ENCODE measurements around the gene TENT4A. TPM values are rescaled to one million over a fixed set of nuclear protein-coding genes. Genes with fewer than 3 reads are reported as not detected.
A peak's percentile ranks its signal among the peaks of the same experiment; 100 is the strongest.

The TENT4A gene
- total and polyA plus RNA-seq, 2 of the 13 experiments (the other 11 are each of a cell fraction or from before 2014, with no cell fraction given), result 6.3 to 13.3 TPM

DNA sequence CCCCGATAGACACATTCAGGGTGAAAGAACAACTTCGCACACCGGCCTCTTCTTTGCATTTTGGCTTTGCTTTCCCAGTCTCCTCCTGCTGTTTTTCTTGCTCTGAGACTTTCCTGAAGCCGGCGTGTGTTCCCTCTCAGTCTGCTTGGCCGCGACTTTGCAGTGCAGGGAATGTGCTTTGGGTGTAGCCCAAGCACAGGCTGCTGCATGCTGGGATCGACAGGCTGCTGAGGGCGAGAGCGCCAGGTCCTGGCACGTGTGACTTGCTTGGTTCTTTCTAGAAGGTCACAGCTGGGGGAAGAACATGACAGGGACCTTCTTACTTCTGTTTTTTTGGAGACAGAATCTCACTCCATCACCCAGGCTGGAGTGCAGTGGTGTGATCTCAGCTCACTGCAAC lies 40.6 kb downstream of the TENT4A start (continued):
- no peak for TF ChIP-seq HNF4G (IDR thresholded peaks at IDR 0.05; ENCODE audit: borderline replicate concordance, low read depth, low read length)
- TF ChIP-seq HNF4G (CRISPR knock-in tag; IDR thresholded peaks at IDR 0.05; ENCODE audit: borderline replicate concordance, low read depth), result no peak

DNA sequence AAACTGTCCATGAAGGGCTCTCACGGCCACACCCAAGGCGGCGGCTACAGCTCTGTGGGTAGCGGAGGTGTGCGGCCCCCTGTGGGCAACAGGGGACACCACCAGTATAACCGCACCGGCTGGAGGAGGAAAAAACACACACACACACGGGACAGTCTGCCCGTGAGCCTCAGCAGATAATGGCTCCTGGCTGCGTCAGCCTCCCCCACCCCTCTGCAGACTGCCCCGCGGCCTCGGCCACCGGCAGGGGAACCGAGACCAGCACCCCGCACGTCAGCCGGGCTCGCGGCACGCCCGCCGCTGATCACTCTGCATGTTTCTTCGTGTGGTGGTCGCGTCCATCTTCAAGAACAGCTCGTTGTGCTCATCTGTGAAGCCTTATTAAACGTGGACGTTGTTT lies 41.5 kb downstream of the TENT4A start:
- no peak overlapping the region for H2AFZ ChIP-seq (ENCODE audit: low read length)
- intact Hi-C loops (cut with micrococcal nuclease; ENCODE audit: unreplicated experiment) (no loop called here), in situ Hi-C loops (cut with HindIII; ENCODE audit: extremely low pct_ligation_motif_present, low pct_unique_long_range_greater_than_20kb) (no loop called here)
- no peak overlapping the region for H3K9ac ChIP-seq (ENCODE audit: insufficient read depth, low read depth, low read length)
- H3K4me3 ChIP-seq (replicated peaks in 1 of 3; ENCODE audit: insufficient read depth in 1 of 3, low read depth in 2 of 3, low read length in 3 of 3), result no peak overlapping the region
- DNase-seq (ENCODE audit: low spot score), result no peak
- TF ChIP-seq AGO2 (optimal IDR thresholded peaks at IDR 0.05; ENCODE audit: low read depth, low read length) (peak; percentile 52), ZKSCAN1 (IDR thresholded peaks at IDR 0.05; ENCODE audit: low read length) (no peak)
- TF ChIP-seq, protein P1, sequence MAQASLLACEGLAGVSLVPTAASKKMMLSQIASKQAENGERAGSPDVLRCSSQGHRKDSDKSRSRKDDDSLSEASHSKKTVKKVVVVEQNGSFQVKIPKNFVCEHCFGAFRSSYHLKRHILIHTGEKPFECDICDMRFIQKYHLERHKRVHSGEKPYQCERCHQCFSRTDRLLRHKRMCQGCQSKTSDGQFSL (CRISPR knock-in tag; IDR thresholded peaks at IDR 0.05), result no peak
- no peak overlapping the region for H3K27ac ChIP-seq (ENCODE audit: extremely low read length, insufficient read depth, low read length)
- POLR2A ChIA-PET, result no interaction called here
- peaks cover 21% of the 10 kb centered on the region for H3K4me1 ChIP-seq (ENCODE audit: insufficient read depth, low read length)
- no peak overlapping the region for H3K4me2 ChIP-seq (ENCODE audit: low read depth, low read length)
- H3K9me3 ChIP-seq (ENCODE audit: low read length), result no peaks in the 10 kb centered on the region
- no peak for FAIRE-seq
- H4K20me1 ChIP-seq (ENCODE audit: insufficient read depth, low read length), result no peaks in the 10 kb centered on the region
- no peak for ATAC-seq
- peaks cover 34 to 61% of the 10 kb centered on the region in 2 experiments for H3K36me3 ChIP-seq (replicated peaks in 1 of 2; ENCODE audit: control insufficient read depth in 1 of 2, insufficient read depth in 2 of 2, low read length in 2 of 2)
- BruUV-seq (replicated peaks), result no TSS peak
- no peaks in the 10 kb centered on the region for H3K79me2 ChIP-seq (ENCODE audit: insufficient read depth, low read length)
- WGBS (ENCODE audit: low lambda C conversion rate), result 99% methylated on average over 29 of the region's 29 CpGs
- no peaks in the 10 kb centered on the region for H3K27me3 ChIP-seq (ENCODE audit: control insufficient read depth in 1 of 2, insufficient read depth in 2 of 2, low read length in 2 of 2)
- CTCF ChIA-PET (ENCODE audit: low intra/inter-chr PET ratio, low total read pairs), result no interaction called here

DNA sequence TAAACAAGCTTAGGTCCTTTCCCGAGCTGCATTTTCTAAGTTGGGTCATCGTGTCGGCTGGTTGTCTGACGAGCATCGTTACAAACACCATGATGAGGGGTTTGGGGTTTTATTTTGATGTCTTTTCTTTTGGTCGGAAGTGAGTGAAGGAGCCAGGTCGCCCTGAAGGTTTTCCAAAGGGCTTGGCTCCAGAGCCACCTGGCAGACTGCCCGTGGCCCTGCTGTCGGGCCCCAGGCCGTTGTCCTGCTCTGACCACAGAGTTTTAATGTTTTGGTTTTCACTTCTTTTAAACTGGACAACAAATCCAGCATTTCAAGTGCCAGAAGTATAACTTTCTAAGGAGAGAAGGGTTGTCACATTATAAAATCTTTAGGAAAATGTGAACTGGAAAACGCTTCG lies 42.3 kb downstream of the TENT4A start:
- in situ Hi-C loops (cut with HindIII; ENCODE audit: extremely low pct_ligation_motif_present, low pct_unique_long_range_greater_than_20kb) (no loop called here), intact Hi-C loops (cut with micrococcal nuclease; ENCODE audit: unreplicated experiment) (no loop called here)
- DNase-seq (ENCODE audit: low spot score), result no peak
- H3K9me3 ChIP-seq (ENCODE audit: low read length), result no peaks in the 10 kb centered on the region
- FAIRE-seq, result no peak
- no peak overlapping the region for H3K27ac ChIP-seq (ENCODE audit: extremely low read length, insufficient read depth, low read length)
- H3K4me3 ChIP-seq (replicated peaks in 1 of 3; ENCODE audit: insufficient read depth in 1 of 3, low read depth in 2 of 3, low read length in 3 of 3), result no peak overlapping the region
- no peak overlapping the region for H2AFZ ChIP-seq (ENCODE audit: low read length)
- H3K4me2 ChIP-seq (ENCODE audit: low read depth, low read length), result no peak overlapping the region
- WGBS (ENCODE audit: low lambda C conversion rate), result 98% methylated on average over 12 of the region's 12 CpGs
- H4K20me1 ChIP-seq (ENCODE audit: insufficient read depth, low read length), result no peaks in the 10 kb centered on the region
- ChIA-PET CTCF (ENCODE audit: low intra/inter-chr PET ratio, low total read pairs) (no interaction called here), POLR2A (no interaction called here)
- H3K4me1 ChIP-seq (ENCODE audit: insufficient read depth, low read length), result peaks cover 21% of the 10 kb centered on the region
- H3K79me2 ChIP-seq (ENCODE audit: insufficient read depth, low read length), result no peaks in the 10 kb centered on the region
- BruUV-seq (replicated peaks), result no TSS peak
- H3K9ac ChIP-seq (ENCODE audit: insufficient read depth, low read depth, low read length), result no peak overlapping the region
- ATAC-seq, result no peak
- H3K27me3 ChIP-seq (ENCODE audit: control insufficient read depth in 1 of 2, insufficient read depth in 2 of 2, low read length in 2 of 2), result no peaks in the 10 kb centered on the region
- peaks cover 31 to 54% of the 10 kb centered on the region in 2 experiments for H3K36me3 ChIP-seq (replicated peaks in 1 of 2; ENCODE audit: control insufficient read depth in 1 of 2, insufficient read depth in 2 of 2, low read length in 2 of 2)
- TF ChIP-seq, protein P2, sequence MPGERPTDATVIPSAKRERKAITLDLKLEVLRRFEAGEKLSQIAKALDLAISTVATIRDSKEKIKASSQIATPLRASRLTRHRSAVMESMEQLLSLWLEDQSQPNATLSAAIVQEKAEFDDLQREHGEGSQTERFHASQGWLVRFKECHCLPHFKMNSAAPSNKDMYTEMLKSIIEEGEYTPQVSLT (CRISPR knock-in tag; IDR thresholded peaks at IDR 0.05; ENCODE audit: borderline replicate concordance, low read depth), result no peak
- TF ChIP-seq ZZZ3 (CRISPR knock-in tag; IDR thresholded peaks at IDR 0.05; ENCODE audit: borderline replicate concordance), result no peak
- TF ChIP-seq ZC3H4 (CRISPR knock-in tag; IDR thresholded peaks at IDR 0.05; ENCODE audit: borderline replicate concordance), result no peak
- TF ChIP-seq SMAD9 (CRISPR knock-in tag; IDR thresholded peaks at IDR 0.05), result no peak
- TF ChIP-seq ZNF33A (CRISPR knock-in tag; IDR thresholded peaks at IDR 0.05; ENCODE audit: borderline replicate concordance), result no peak
- TF ChIP-seq ZNF441 (CRISPR knock-in tag; IDR thresholded peaks at IDR 0.05; ENCODE audit: borderline replicate concordance), result no peak
- no peak for TF ChIP-seq ATF7 (IDR thresholded peaks at IDR 0.05)
- no peak for TF ChIP-seq ATF7 (CRISPR knock-in tag; IDR thresholded peaks at IDR 0.05)
- TF ChIP-seq, protein P3, sequence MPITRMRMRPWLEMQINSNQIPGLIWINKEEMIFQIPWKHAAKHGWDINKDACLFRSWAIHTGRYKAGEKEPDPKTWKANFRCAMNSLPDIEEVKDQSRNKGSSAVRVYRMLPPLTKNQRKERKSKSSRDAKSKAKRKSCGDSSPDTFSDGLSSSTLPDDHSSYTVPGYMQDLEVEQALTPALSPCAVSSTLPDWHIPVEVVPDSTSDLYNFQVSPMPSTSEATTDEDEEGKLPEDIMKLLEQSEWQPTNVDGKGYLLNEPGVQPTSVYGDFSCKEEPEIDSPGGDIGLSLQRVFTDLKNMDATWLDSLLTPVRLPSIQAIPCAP (CRISPR knock-in tag; IDR thresholded peaks at IDR 0.05; ENCODE audit: low read depth), result no peak
- TF ChIP-seq NR3C1 (CRISPR knock-in tag; IDR thresholded peaks at IDR 0.05), result no peak

Data from HepG2 (cell line).